Measurements from ENCODE around the gene AAGAB. TPM values are rescaled to one million over a fixed set of nuclear protein-coding genes. Genes with fewer than 3 reads are reported as not detected.

Gene AAGAB, protein sequence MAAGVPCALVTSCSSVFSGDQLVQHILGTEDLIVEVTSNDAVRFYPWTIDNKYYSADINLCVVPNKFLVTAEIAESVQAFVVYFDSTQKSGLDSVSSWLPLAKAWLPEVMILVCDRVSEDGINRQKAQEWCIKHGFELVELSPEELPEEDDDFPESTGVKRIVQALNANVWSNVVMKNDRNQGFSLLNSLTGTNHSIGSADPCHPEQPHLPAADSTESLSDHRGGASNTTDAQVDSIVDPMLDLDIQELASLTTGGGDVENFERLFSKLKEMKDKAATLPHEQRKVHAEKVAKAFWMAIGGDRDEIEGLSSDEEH
- 10 to 100 TPM; 19.5 to 44.9 (median 22.3) TPM for total RNA-seq
- 10 to 100 TPM; 45.1 to 47.8 TPM for polyA plus RNA-seq
- total RNA-seq, result 24.4 reads per million, percentile 55 among the genes with 10 or more reads in this experiment

DNA sequence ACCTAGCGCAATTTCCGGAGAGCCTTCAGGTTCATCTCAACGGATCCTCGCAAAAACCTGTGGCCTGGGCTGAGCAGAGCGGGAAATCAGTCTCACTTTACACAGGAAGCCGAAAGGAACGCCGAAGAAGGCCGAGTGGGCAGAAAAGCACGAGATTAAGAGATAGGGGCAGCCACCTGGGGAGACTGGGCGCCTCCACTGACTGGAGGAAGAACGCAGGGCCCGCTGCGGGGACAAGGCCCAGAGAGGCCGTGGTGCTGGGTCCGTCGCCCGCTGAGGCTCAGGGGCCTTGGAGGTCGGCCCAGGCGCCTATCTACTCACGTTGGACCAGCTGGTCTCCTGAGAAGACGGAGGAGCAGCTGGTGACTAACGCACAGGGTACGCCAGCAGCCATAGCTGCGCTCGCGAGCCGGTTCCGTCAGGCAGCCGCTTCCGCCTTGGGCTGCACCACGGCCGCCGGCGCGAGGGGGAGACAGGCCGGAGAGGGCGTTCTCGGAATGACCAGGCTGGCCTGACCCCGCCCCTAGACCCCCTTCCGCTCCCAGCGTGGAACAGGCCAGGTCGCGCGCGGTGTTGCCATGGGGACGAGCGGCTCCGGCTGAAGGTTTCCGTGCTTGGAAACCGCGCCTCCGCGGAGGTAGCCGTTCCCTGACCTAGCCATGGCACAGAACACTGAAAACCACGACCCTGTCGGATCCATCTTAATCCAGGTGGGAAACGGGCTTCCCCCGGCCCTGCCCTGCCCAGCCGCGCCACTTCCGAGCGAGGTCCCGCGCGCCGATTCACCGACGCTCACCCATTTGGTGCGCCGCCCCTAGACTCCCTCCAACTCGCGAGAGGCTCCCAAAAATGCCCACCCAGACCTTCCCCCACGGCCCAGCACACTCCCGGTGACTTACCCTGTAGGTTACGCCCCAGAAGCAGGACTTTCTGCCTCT is at the start of gene AAGAB, which contains the start of gene IQCH:
TSS of gene AAGAB (minus strand) at position 424 of the 938 bp plus-strand sequence. CDS start at position 394, 30 bp downstream.
TSS of gene IQCH (plus strand) at position 549 of the 938 bp plus-strand sequence. CDS start at position 660, 111 bp downstream.
- POLR2A ChIA-PET, result interaction anchor here (0.5 to 1.2 kb wide), 6 partner anchors 12 to 1649 kb away, joined by 3 read pairs; no protein-coding TSS in a partner anchor
- Histone ChIP-seq H3K4me3 (ENCODE audit: low read length) (peak within 1 kb of the TSS; percentile 69), H3K9me3 (ENCODE audit: control insufficient read depth in 2 of 3, low read length in 3 of 3) (no peaks in the 10 kb centered on the region), H3K36me3 (ENCODE audit: control insufficient read depth in 2 of 3, insufficient read depth in 3 of 3, low read length in 3 of 3) (peaks cover 0 to 6% (median 0%) of the 10 kb centered on the region in 3 experiments), H3K27ac (ENCODE audit: low read depth, low read length) (peak within 1 kb of the TSS; percentile 84), H3K4me1 (ENCODE audit: control insufficient read depth in 2 of 2, insufficient read depth in 2 of 2, low read length in 2 of 2) (peaks cover 4 to 13% of the 10 kb centered on the region in 2 donors), H3K27me3 (ENCODE audit: control insufficient read depth in 2 of 2, insufficient read depth in 2 of 2, low read length in 2 of 2) (no peaks in the 10 kb centered on the region)
- H3K4me1 Mint-ChIP-seq, result peaks cover 25 to 52% (median 41%) of the 10 kb centered on the region in 7 donors
- peaks cover 0 to 25% (median 0%) of the 10 kb centered on the region in 5 donors for H3K27me3 Mint-ChIP-seq
- peak; percentile 81 to 98 (median 91) for DNase-seq
- peak within 1 kb of the TSS; percentile 86 to 99 (median 95) for H3K27ac Mint-ChIP-seq
- intact Hi-C loops (cut with micrococcal nuclease), result loop anchor here (1.0 to 10.0 kb wide), 13 partner anchors 13 to 867 kb away; partner anchors contain the start of genes RNU6-1 (in 2 of the 2), C15orf61 (in 1 of the 2), MAP2K1 (in 1 of the 2) and MAP2K5 (in 1 of the 2)
- H3K4me3 Mint-ChIP-seq, result peak within 1 kb of the TSS; percentile 87 to 100 (median 96)
- CTCF ChIA-PET, result no interaction called here
- peak; percentile 99 for ATAC-seq
- H3K9me3 Mint-ChIP-seq, result no peaks in the 10 kb centered on the region
- peaks cover 0 to 6% (median 0%) of the 10 kb centered on the region in 5 donors for H3K36me3 Mint-ChIP-seq

- DNase-seq, result peak in 7 of 9 donors; percentile 22 to 63 (median 40)
- Histone ChIP-seq H3K27me3 (ENCODE audit: control insufficient read depth in 2 of 2, insufficient read depth in 2 of 2, low read length in 2 of 2) (no peaks in the 10 kb centered on the region), H3K36me3 (ENCODE audit: control insufficient read depth in 2 of 3, insufficient read depth in 3 of 3, low read length in 3 of 3) (no peaks in the 10 kb centered on the region), H3K9me3 (ENCODE audit: control insufficient read depth in 2 of 3, low read length in 3 of 3) (no peaks in the 10 kb centered on the region), H3K4me1 (ENCODE audit: control insufficient read depth in 2 of 2, insufficient read depth in 2 of 2, low read length in 2 of 2) (no peaks in the 10 kb centered on the region), H3K4me3 (ENCODE audit: low read length) (no peak overlapping the region), H3K27ac (ENCODE audit: low read depth, low read length) (no peak overlapping the region)
- ChIA-PET CTCF (interaction anchor here (0.6 to 3.1 kb wide), 9 partner anchors 8 to 359 kb away, joined by 3 to 48 read pairs (median 4); no protein-coding TSS in a partner anchor), POLR2A (interaction anchor here (1.6 kb wide), 1 partner anchor 358 kb away, joined by 4 read pairs; no protein-coding TSS in a partner anchor)
- H3K36me3 Mint-ChIP-seq, result no peaks in the 10 kb centered on the region
- no peaks in the 10 kb centered on the region for H3K9me3 Mint-ChIP-seq
- no peak overlapping the region for H3K4me3 Mint-ChIP-seq
- no peak overlapping the region for H3K27ac Mint-ChIP-seq
- H3K4me1 Mint-ChIP-seq, result no peaks in the 10 kb centered on the region
- peaks cover 0 to 9% (median 0%) of the 10 kb centered on the region in 5 donors for H3K27me3 Mint-ChIP-seq
- intact Hi-C loops (cut with micrococcal nuclease), result loop anchor here (1.0 to 10.0 kb wide), 7 partner anchors 63 to 357 kb away; partner anchors contain the start of gene SMAD3 (in 1 of the 2)
- no peak for ATAC-seq
Measured at GRCh38 chr15:67303490-67304363, 49.3 kb upstream of the AAGAB start.

DNA sequence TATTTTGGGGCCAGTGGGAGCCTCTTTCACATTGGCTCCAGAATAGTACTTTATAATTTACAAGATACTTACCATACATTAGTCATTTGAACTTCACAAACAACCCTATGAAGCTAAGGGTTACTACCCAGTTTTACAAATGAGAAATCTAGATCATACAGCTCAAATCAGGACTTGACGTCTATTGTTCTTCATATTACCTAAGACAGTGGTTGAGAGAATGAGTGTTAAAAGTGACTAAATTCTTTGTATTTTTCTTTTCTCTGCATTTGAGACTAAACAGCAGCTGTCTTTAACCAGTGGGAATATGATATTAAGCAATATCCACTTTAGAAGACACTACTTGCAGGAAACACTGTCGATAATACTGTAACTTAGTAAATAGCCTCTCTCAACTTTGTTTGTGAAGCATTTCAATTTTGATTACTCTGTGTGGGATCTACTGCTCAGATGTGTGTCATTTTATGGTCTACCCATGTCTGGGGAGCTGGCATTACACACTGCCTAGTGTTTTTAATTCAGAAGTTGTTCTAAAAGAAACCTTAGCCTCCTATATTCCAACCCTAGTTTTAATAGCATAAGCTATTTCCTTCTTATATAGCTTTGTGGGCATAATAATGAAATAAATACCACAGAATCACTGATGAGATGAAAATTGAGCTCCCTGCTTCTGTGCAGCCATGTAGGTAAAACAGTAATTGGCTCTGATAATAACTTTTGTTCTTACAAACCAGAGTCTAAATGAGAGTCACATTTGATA is 46.0 kb upstream of the AAGAB start:
- no peaks in the 10 kb centered on the region for H3K9me3 Mint-ChIP-seq
- DNase-seq (no peak), ATAC-seq (no peak)
- Histone ChIP-seq H3K4me3 (ENCODE audit: low read length) (no peak overlapping the region), H3K27ac (ENCODE audit: low read depth, low read length) (no peak overlapping the region), H3K27me3 (ENCODE audit: control insufficient read depth in 2 of 2, insufficient read depth in 2 of 2, low read length in 2 of 2) (no peaks in the 10 kb centered on the region), H3K4me1 (ENCODE audit: control insufficient read depth in 2 of 2, insufficient read depth in 2 of 2, low read length in 2 of 2) (no peaks in the 10 kb centered on the region), H3K9me3 (ENCODE audit: control insufficient read depth in 2 of 3, low read length in 3 of 3) (no peaks in the 10 kb centered on the region), H3K36me3 (ENCODE audit: control insufficient read depth in 2 of 3, insufficient read depth in 3 of 3, low read length in 3 of 3) (no peaks in the 10 kb centered on the region)
- H3K36me3 Mint-ChIP-seq, result no peaks in the 10 kb centered on the region
- H3K4me3 Mint-ChIP-seq, result no peak overlapping the region
- no peaks in the 10 kb centered on the region for H3K4me1 Mint-ChIP-seq
- POLR2A ChIA-PET, result no interaction called here
- H3K27ac Mint-ChIP-seq, result no peak overlapping the region
- CTCF ChIA-PET, result interaction anchor here (0.8 to 3.3 kb wide), 5 partner anchors 61 to 378 kb away, joined by 3 to 20 read pairs (median 3); no protein-coding TSS in a partner anchor
- intact Hi-C loops (cut with micrococcal nuclease), result loop anchor here (10.0 kb wide), 3 partner anchors 134 to 236 kb away; partner anchors contain the start of gene SMAD3 (in 1 of the 2)
- H3K27me3 Mint-ChIP-seq, result peaks cover 0 to 10% (median 0%) of the 10 kb centered on the region in 5 donors

DNA sequence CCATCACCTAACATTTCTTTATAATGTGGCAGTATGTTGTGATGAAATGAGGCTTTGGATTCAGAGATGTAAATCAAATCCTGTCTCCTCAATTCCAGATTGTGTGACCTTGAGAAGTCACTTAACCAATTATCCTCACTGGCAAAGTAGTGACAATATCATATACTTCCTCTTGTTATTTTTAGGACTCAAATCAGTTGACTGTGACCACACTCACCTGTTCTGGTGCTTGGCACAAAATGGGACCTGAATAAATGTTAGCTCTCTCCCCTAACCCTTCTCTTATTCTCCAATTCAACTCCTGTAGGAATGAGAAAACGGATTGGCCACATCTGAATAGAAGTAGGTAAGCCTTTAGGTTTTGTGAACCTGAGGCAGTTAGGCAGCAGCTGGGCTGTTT is 42.2 kb upstream of the AAGAB start:
- no peaks in the 10 kb centered on the region for H3K9me3 ChIP-seq (ENCODE audit: control insufficient read depth in 2 of 3, low read length in 3 of 3)
- H3K4me3 ChIP-seq (ENCODE audit: low read length), result no peak overlapping the region
- no peaks in the 10 kb centered on the region for H3K36me3 ChIP-seq (ENCODE audit: control insufficient read depth in 2 of 3, insufficient read depth in 3 of 3, low read length in 3 of 3)
- CTCF ChIA-PET, result no interaction called here
- no peak overlapping the region for H3K27ac ChIP-seq (ENCODE audit: low read depth, low read length)
- no peaks in the 10 kb centered on the region for H3K27me3 ChIP-seq (ENCODE audit: control insufficient read depth in 2 of 2, insufficient read depth in 2 of 2, low read length in 2 of 2)
- Mint-ChIP-seq H3K27me3 (peaks cover 0 to 7% (median 3%) of the 10 kb centered on the region in 5 donors), H3K4me3 (no peak overlapping the region), H3K27ac (no peak overlapping the region), H3K4me1 (no peaks in the 10 kb centered on the region), H3K36me3 (no peaks in the 10 kb centered on the region), H3K9me3 (no peaks in the 10 kb centered on the region)
- H3K4me1 ChIP-seq (ENCODE audit: control insufficient read depth in 2 of 2, insufficient read depth in 2 of 2, low read length in 2 of 2), result no peaks in the 10 kb centered on the region
- ATAC-seq (no peak), DNase-seq (no peak)
- POLR2A ChIA-PET, result no interaction called here
- intact Hi-C loops (cut with micrococcal nuclease), result no loop called here

- no peak for ATAC-seq
- Histone ChIP-seq H3K36me3 (ENCODE audit: control insufficient read depth in 2 of 3, insufficient read depth in 3 of 3, low read length in 3 of 3) (no peaks in the 10 kb centered on the region), H3K4me1 (ENCODE audit: control insufficient read depth in 2 of 2, insufficient read depth in 2 of 2, low read length in 2 of 2) (no peaks in the 10 kb centered on the region), H3K9me3 (ENCODE audit: control insufficient read depth in 2 of 3, low read length in 3 of 3) (no peaks in the 10 kb centered on the region), H3K27me3 (ENCODE audit: control insufficient read depth in 2 of 2, insufficient read depth in 2 of 2, low read length in 2 of 2) (no peaks in the 10 kb centered on the region), H3K4me3 (ENCODE audit: low read length) (no peak overlapping the region), H3K27ac (ENCODE audit: low read depth, low read length) (no peak overlapping the region)
- DNase-seq, result no peak
- ChIA-PET POLR2A (no interaction called here), CTCF (interaction anchor here (1.4 kb wide), 1 partner anchor 8 kb away, joined by 4 read pairs; no protein-coding TSS in a partner anchor)
- Mint-ChIP-seq H3K27ac (no peak overlapping the region), H3K4me3 (no peak overlapping the region), H3K36me3 (no peaks in the 10 kb centered on the region), H3K9me3 (no peaks in the 10 kb centered on the region), H3K27me3 (peaks cover 0 to 7% (median 3%) of the 10 kb centered on the region in 5 donors), H3K4me1 (no peaks in the 10 kb centered on the region)
- intact Hi-C loops (cut with micrococcal nuclease), result no loop called here
Measured at GRCh38 chr15:67296188-67296587, 41.7 kb upstream of the AAGAB start.

All from naive thymus-derived CD4-positive, alpha-beta T cell (primary cell).